HepG2 (cell line): ENCODE data around the gene PAPPA. TPM values are rescaled to one million over a fixed set of nuclear protein-coding genes. Genes with fewer than 3 reads are reported as not detected.

ENCODE experiments used
- ATAC-seq: fragments of 200-7000 bp; cut with Tn5 transposase; 3 replicates; pipeline ENCODE4 v1.9.1; 2020; ENCODE audit warnings: mild to moderate bottlenecking, moderate library complexity
- BruUV-seq: library from RNA; stranded (reverse); fragments of 400-500 nt; replicated peaks from 2 replicates; lab custom pipeline; 2021; lab: Mats Ljungman, UMichigan
- CTCF ChIA-PET: fragments of 300-600 bp; formaldehyde crosslinking; extraction: SDS; loops from one replicate; lab custom pipeline; 2021; ENCODE audit warnings: low total read pairs, inconsistent platforms, low intra/inter-chr PET ratio; lab: Yijun Ruan, JAX
- POLR2A ChIA-PET: fragments of 350-600 bp; sonication (Branson Sonifier 250); formaldehyde crosslinking; loops from one replicate; lab custom pipeline; 2020; ENCODE audit warnings: antibody characterized with exemption, inconsistent platforms; lab: Yijun Ruan, JAX
- DNase-seq: peaks from one replicate; pipeline ENCODE4 v3.0.0-alpha.2; 2015; ENCODE audit warnings: low spot score
- FAIRE-seq: peaks from 3 replicates; lab custom pipeline; 2011; peaks lifted over from hg19 to GRCh38; lab: Jason Lieb, UNC
- H2AFZ ChIP-seq: one replicate; pipeline ENCODE4 v1.6.1; 2011; ENCODE audit warnings: low read length, inconsistent platforms
- H3K27ac ChIP-seq: fragments of 300-600 bp; 3 replicates; pipeline ENCODE4 v1.8.0; 2011; ENCODE audit warnings: mixed run types, mild to moderate bottlenecking, mixed read lengths, low read length, inconsistent platforms; ENCODE audit not compliant: insufficient read depth; ENCODE audit errors: extremely low read length
- H3K27me3 ChIP-seq, 2 experiments: fragments of 200-600 bp in 1 of 2; 2 replicates in 1 of 2; 3 replicates in 1 of 2; pipeline versions ENCODE4 v1.6.0 to v1.8.0; 2011; ENCODE audit warnings: low read length in 2 of 2, mild to moderate bottlenecking in 2 of 2, moderate library complexity in 2 of 2, inconsistent platforms in 1 of 2; ENCODE audit not compliant: insufficient read depth in 2 of 2, control insufficient read depth in 1 of 2
- H3K36me3 ChIP-seq, 2 experiments: fragments of 200-600 bp in 1 of 2; replicated peaks in 1 of 2; 2 replicates in 1 of 2; 3 replicates in 1 of 2; pipeline versions ENCODE4 v1.5.1 to v1.8.0; 2011; ENCODE audit warnings: low read length in 2 of 2, inconsistent platforms in 1 of 2; ENCODE audit not compliant: insufficient read depth in 2 of 2, control insufficient read depth in 1 of 2
- H3K4me1 ChIP-seq: 2 replicates; pipeline ENCODE4 v1.5.1; 2012; ENCODE audit warnings: low read length, inconsistent platforms; ENCODE audit not compliant: insufficient read depth
- H3K4me2 ChIP-seq: 2 replicates; pipeline ENCODE4 v1.6.0; 2011; ENCODE audit warnings: low read depth, low read length, inconsistent platforms
- H3K4me3 ChIP-seq, 3 experiments: fragments of 200-600 bp in 1 of 3; sonication (generic), shearing (Covaris generic) in 1 of 3; replicated peaks in 1 of 3; 2 replicates each; pipeline ENCODE4 v1.5.1; 2011 to 2016; ENCODE audit warnings: low read length in 3 of 3, inconsistent platforms in 2 of 3, low read depth in 2 of 3, mild to moderate bottlenecking in 2 of 3, control low read depth in 1 of 3, mixed read lengths in 1 of 3; ENCODE audit not compliant: insufficient read depth in 1 of 3
- H3K79me2 ChIP-seq: one replicate; pipeline ENCODE4 v1.6.1; 2011; ENCODE audit warnings: low read length, inconsistent platforms; ENCODE audit not compliant: insufficient read depth
- H3K9ac ChIP-seq: 2 replicates; pipeline ENCODE4 v1.6.0; 2011; ENCODE audit warnings: mild to moderate bottlenecking, low read depth, low read length, inconsistent platforms; ENCODE audit not compliant: insufficient read depth
- H3K9me3 ChIP-seq: 2 replicates; pipeline ENCODE4 v1.5.1; 2012; ENCODE audit warnings: mild to moderate bottlenecking, low read length
- H4K20me1 ChIP-seq: 2 replicates; pipeline ENCODE4 v1.6.0; 2011; ENCODE audit warnings: inconsistent platforms, mild to moderate bottlenecking, low read length, moderate library complexity; ENCODE audit not compliant: insufficient read depth
- AGO1 ChIP-seq: fragments of 200-400 bp; formaldehyde crosslinking; IDR thresholded peaks from 2 replicates; pipeline ENCODE4 v1.6.1; 2017; ENCODE audit warnings: mild to moderate bottlenecking, low read depth, low read length, moderate library complexity; ENCODE audit not compliant: poor library complexity, severe bottlenecking
- CBX1 ChIP-seq: IDR thresholded peaks from one replicate; pipeline ENCODE4 v1.6.1; 2016; ENCODE audit warnings: antibody characterized with exemption, low read depth
- FOXA1 ChIP-seq, 2 experiments: fragments of 450-650 bp in 1 of 2; sonication (generic) in 1 of 2; formaldehyde crosslinking in 1 of 2; IDR thresholded peaks; 2 replicates each; pipeline versions ENCODE4 v1.4.0 to v1.6.1; 2016 to 2020; ENCODE audit warnings: missing genetic modification reagents in 1 of 2
- HNRNPH1 ChIP-seq: fragments of 200-400 bp; formaldehyde crosslinking; optimal IDR thresholded peaks from 2 replicates; pipeline ENCODE3; 2017; ENCODE audit warnings: mild to moderate bottlenecking, low read depth, low read length
- PRDM4 ChIP-seq: sonication (generic); formaldehyde crosslinking; IDR thresholded peaks from 2 replicates; pipeline ENCODE4 v1.9.0; 2021; ENCODE audit warnings: missing genetic modification reagents, borderline replicate concordance
- RFX5 ChIP-seq: IDR thresholded peaks from 2 replicates; pipeline ENCODE4 v1.6.1; 2011; ENCODE audit warnings: low read depth, low read length, improper control_type of control experiment
- YEATS2 ChIP-seq: sonication (generic); formaldehyde crosslinking; IDR thresholded peaks from 2 replicates; pipeline ENCODE4 v1.4.0; 2020; ENCODE audit warnings: missing genetic modification reagents, borderline replicate concordance
- ZBTB3 ChIP-seq: sonication (generic); formaldehyde crosslinking; IDR thresholded peaks from 2 replicates; pipeline ENCODE4 v1.4.0; 2020; ENCODE audit warnings: low read depth, mild to moderate bottlenecking, moderate library complexity, missing genetic modification reagents, borderline replicate concordance
- WGBS: methylation state at CpG from one replicate; pipeline ENCODE4 v1.1.6; 2017; ENCODE audit warnings: low lambda C conversion rate; 5-methylcytosine and 5-hydroxymethylcytosine counted together
- in situ Hi-C: cut with HindIII; loops from 2 replicates; pipeline ENCODE4 v1.10.0; 2017; ENCODE audit warnings: low pct_unique_long_range_greater_than_20kb; ENCODE audit not compliant: extremely low pct_ligation_motif_present
- intact Hi-C: fragments of 100-400 bp; cut with micrococcal nuclease; formaldehyde crosslinking; loops from one replicate; pipeline ENCODE4 v1.10.0; 2022; ENCODE audit not compliant: unreplicated experiment
- polyA plus RNA-seq, 8 experiments: library from polyadenylated mRNA; depleted of rRNA in 3 of 8; stranded (reverse) in 7 of 8; unstranded in 1 of 8; fragments of >200 nt; fragmentation: Illumina TruSeq in 4 of 8; extraction: Trizol in 4 of 8; gene quantifications; 2 replicates each; pipeline versions ENCODE4 v1.2.1 to v1.2.3, GENCODE V29; 2011 to 2016; ENCODE audit warnings: low read depth in 4 of 8, missing spikeins in 1 of 8, mixed read lengths in 1 of 8; ENCODE audit not compliant: insufficient read depth in 1 of 8
- total RNA-seq, 5 experiments: library from RNA; depleted of rRNA; stranded (reverse); fragments of >200 nt; fragmentation: Illumina TruSeq; extraction: Trizol; gene quantifications; 2 replicates each; pipeline ENCODE4 v1.2.3, GENCODE V29; 2016; ENCODE audit warnings: low read depth in 1 of 5

Gene PAPPA
- total and polyA plus RNA-seq, 2 of the 13 experiments (the other 11 are each of a cell fraction or from before 2014, with no cell fraction given): 0.09 to 0.11 TPM

- no peak for TF ChIP-seq PRDM4 (CRISPR knock-in tag)
- no peak for TF ChIP-seq RFX5
- TF ChIP-seq CBX1: no peak
- TF ChIP-seq FOXA1 (IDR thresholded peaks at IDR 0.05): no peak
- no peak for TF ChIP-seq FOXA1 (CRISPR knock-in tag; IDR thresholded peaks at IDR 0.05)
- no peak for TF ChIP-seq HNRNPH1
Observed at GRCh38 chr9:116394894-116395698, 241.5 kb downstream of the PAPPA start (continued).

GRCh38 chr9:116395699-116396037 lies 242.1 kb downstream of the PAPPA start:
- Histone ChIP-seq H3K9ac (no peak overlapping the region), H3K79me2 (no peaks in the 10 kb centered on the region), H3K4me3 (no peak overlapping the region), H3K27me3 (no peaks in the 10 kb centered on the region), H3K4me1 (no peaks in the 10 kb centered on the region), H3K4me2 (no peak overlapping the region), H4K20me1 (no peaks in the 10 kb centered on the region), H3K27ac (no peak overlapping the region), H3K36me3 (no peaks in the 10 kb centered on the region), H3K9me3 (no peaks in the 10 kb centered on the region), H2AFZ (no peak overlapping the region)
- 89% methylated on average over 3 of the region's 3 CpGs for WGBS
- no peak for FAIRE-seq
- no peak for ATAC-seq
- no peak for TF ChIP-seq ZBTB3
- TF ChIP-seq AGO1: no peak
- TF ChIP-seq YEATS2 (CRISPR knock-in tag): no peak
- in situ Hi-C loops: no loop called here
- intact Hi-C loops: no loop called here
- CTCF ChIA-PET: no interaction called here
- POLR2A ChIA-PET: no interaction called here
- BruUV-seq: no TSS peak
- DNase-seq: no peak
